K562 (cell line): ENCODE results near the gene NACC1. TPM values are rescaled to one million over a fixed set of nuclear protein-coding genes. Genes with fewer than 3 reads are reported as not detected.

Experiments
- CREBBP ChIP-seq: IDR thresholded peaks from one replicate; pipeline ENCODE4 v1.6.1; 2012; ENCODE audit warnings: low read depth, mild to moderate bottlenecking, control low read depth, inconsistent platforms, low read length
- MAFG ChIP-seq: fragments of 450-650 bp; conservative IDR thresholded peaks from 2 replicates; pipeline ENCODE4 v1.6.1; 2016; ENCODE audit warnings: missing genetic modification characterization, missing compliant biosample characterization
- MGA ChIP-seq: fragments of 450-650 bp; IDR thresholded peaks from 2 replicates; pipeline ENCODE4 v1.6.1; 2016; ENCODE audit warnings: mild to moderate bottlenecking, moderate library complexity
- NFXL1 ChIP-seq: fragments of 450-650 bp; formaldehyde crosslinking; IDR thresholded peaks from 2 replicates; pipeline ENCODE4 v1.4.0; 2021; ENCODE audit warnings: mild to moderate bottlenecking
- SMAD1 ChIP-seq: fragments of 150-350 bp; IDR thresholded peaks from 2 replicates; pipeline ENCODE4 v1.6.1; 2014; ENCODE audit warnings: low read length, low read depth; ENCODE audit not compliant: partially characterized antibody
- SMARCA5 ChIP-seq: fragments of 450-650 bp; IDR thresholded peaks from 2 replicates; pipeline ENCODE4 v1.6.1; 2016
- SMARCE1 ChIP-seq: fragments of 450-650 bp; IDR thresholded peaks from 2 replicates; pipeline ENCODE4 v1.7.1; 2016; ENCODE audit warnings: mild to moderate bottlenecking
- SNAPC5 ChIP-seq: fragments of 250-450 bp; sonication (Bioruptor Pico); IDR thresholded peaks from 2 replicates; pipeline ENCODE4 v1.8.0; 2021; ENCODE audit warnings: moderate library complexity, mild to moderate bottlenecking, inconsistent platforms
- SNIP1 ChIP-seq: fragments of 450-650 bp; IDR thresholded peaks from 2 replicates; pipeline ENCODE4 v1.7.1; 2017; ENCODE audit warnings: low read depth, mild to moderate bottlenecking
- SPI1 ChIP-seq: IDR thresholded peaks from 2 replicates; pipeline ENCODE4 v1.6.1; 2011; ENCODE audit warnings: low read depth, low read length, control low read depth, borderline replicate concordance
- YBX1 ChIP-seq: fragments of 450-650 bp; IDR thresholded peaks from 2 replicates; pipeline ENCODE4 v1.7.1; 2016; ENCODE audit warnings: mild to moderate bottlenecking
- ZNF143 ChIP-seq: sonication (generic); formaldehyde crosslinking; IDR thresholded peaks from 2 replicates; pipeline ENCODE4 v1.9.0; 2022; ENCODE audit warnings: mild to moderate bottlenecking, missing genetic modification reagents
- ZSCAN29 ChIP-seq: fragments of 450-650 bp; IDR thresholded peaks from 2 replicates; pipeline ENCODE4 v1.6.1; 2017
- polyA plus RNA-seq, 8 experiments: library from polyadenylated mRNA; depleted of rRNA in 4 of 8; stranded (reverse) in 5 of 8; unstranded in 3 of 8; fragments of >200 nt; fragmentation: Nextera tagmentation in 2 of 8; fragmentation: Illumina TruSeq in 1 of 8; extraction: Ambion mirVana in 2 of 8; extraction: Trizol in 1 of 8; gene quantifications; 2 replicates each; pipeline versions ENCODE4 v1.2.1 to v1.2.3, GENCODE V29; 2011 to 2014; ENCODE audit warnings: inconsistent platforms in 1 of 8, missing spikeins in 1 of 8
- total RNA-seq, 7 experiments: library from RNA; depleted of rRNA in 6 of 7; stranded (reverse); fragments of >200 nt in 6 of 7; fragmentation: Illumina TruSeq in 2 of 7; extraction: Trizol in 2 of 7; gene quantifications; 2 replicates each; pipeline versions ENCODE4 v1.2.1 to v1.2.3, GENCODE V29; 2011 to 2021; ENCODE audit warnings: low replicate concordance in 1 of 7
- TF ChIP-seq, protein P1 (sequence below): fragments of 250-450 bp; sonication (Bioruptor Pico); IDR thresholded peaks from 2 replicates; pipeline ENCODE4 v1.9.0; 2021; ENCODE audit warnings: mild to moderate bottlenecking

The NACC1 gene
- total and polyA plus RNA-seq, 9 of the 15 experiments (the other 6 are each of a cell fraction or from before 2014, with no cell fraction given): 0.04 to 96.6 (median 25.8) TPM

GRCh38 chr19:13151605-13152355 is 33.7 kb downstream of the NACC1 start (continued):
- no peak for TF ChIP-seq MAFG (tag)
- no peak for TF ChIP-seq SMARCE1
- no peak for TF ChIP-seq CREBBP
- TF ChIP-seq SNAPC5 (CRISPR knock-in tag): no peak
- no peak for TF ChIP-seq ZNF143 (CRISPR knock-in tag)
- TF ChIP-seq SMARCA5: no peak
- TF ChIP-seq SPI1: peak; percentile 82; the same call in 1 of the 2 replicates
- TF ChIP-seq MGA: peak; percentile 66
- TF ChIP-seq SNIP1: no peak
- TF ChIP-seq, protein P1, sequence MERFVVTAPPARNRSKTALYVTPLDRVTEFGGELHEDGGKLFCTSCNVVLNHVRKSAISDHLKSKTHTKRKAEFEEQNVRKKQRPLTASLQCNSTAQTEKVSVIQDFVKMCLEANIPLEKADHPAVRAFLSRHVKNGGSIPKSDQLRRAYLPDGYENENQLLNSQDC (CRISPR knock-in tag): peak; percentile 79; the same call in 1 of the 2 replicates
- no peak for TF ChIP-seq NFXL1 (CRISPR knock-in tag)
- no peak for TF ChIP-seq YBX1
- TF ChIP-seq SMAD1: peak; percentile 75
- no peak for TF ChIP-seq ZSCAN29
